Measurements from ENCODE around the gene TBCD.

TBCD gene

GRCh38 chr17:82751571-82752370 lies at the start of gene TBCD:
TBCD (plus strand) TSS chr17:82752065; CDS start chr17:82752194, 129 bp downstream.
- peak; percentile 73 for DNase-seq (ENCODE audit: low read depth, low spot score)

GRCh38 chr17:82702231-82702927 lies 49.5 kb upstream of the TBCD start:
- no peak for DNase-seq (ENCODE audit: low read depth, low spot score)

DNA sequence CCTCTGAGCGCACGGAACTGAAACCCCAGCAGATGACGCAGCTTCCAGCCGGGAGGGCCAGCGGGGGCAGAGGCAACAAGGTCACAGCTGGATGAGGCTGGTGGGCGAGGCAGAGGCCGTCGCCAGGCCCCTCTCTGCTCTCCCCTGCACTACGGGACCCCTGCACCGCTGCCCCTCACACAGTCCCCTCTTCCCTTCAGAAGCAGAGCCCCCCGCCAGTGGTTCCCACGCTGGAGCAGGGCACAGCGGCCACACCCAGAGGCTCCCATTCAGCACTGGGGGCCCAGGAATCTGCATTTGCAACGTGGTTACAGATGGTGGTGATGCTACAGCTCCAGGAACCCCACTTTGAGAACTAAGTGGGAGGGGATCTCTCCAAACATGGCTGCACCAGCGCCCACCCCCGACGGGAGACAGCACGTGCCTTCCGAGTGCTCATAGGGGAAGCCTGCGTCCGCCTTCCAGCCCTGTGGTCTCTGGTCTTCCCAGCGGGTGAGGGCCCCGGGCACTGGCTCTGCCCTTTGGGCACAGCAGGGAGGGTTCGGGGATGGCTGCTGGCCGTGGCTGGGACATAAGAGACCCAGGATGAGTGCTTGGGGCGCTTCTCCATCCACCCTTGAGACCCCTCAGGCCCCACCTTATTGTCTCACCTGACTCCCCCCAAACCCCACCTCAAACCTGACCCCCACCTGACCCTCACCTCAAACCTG lies 48.7 kb upstream of the TBCD start:
- DNase-seq (ENCODE audit: low read depth, low spot score): no peak

DNA sequence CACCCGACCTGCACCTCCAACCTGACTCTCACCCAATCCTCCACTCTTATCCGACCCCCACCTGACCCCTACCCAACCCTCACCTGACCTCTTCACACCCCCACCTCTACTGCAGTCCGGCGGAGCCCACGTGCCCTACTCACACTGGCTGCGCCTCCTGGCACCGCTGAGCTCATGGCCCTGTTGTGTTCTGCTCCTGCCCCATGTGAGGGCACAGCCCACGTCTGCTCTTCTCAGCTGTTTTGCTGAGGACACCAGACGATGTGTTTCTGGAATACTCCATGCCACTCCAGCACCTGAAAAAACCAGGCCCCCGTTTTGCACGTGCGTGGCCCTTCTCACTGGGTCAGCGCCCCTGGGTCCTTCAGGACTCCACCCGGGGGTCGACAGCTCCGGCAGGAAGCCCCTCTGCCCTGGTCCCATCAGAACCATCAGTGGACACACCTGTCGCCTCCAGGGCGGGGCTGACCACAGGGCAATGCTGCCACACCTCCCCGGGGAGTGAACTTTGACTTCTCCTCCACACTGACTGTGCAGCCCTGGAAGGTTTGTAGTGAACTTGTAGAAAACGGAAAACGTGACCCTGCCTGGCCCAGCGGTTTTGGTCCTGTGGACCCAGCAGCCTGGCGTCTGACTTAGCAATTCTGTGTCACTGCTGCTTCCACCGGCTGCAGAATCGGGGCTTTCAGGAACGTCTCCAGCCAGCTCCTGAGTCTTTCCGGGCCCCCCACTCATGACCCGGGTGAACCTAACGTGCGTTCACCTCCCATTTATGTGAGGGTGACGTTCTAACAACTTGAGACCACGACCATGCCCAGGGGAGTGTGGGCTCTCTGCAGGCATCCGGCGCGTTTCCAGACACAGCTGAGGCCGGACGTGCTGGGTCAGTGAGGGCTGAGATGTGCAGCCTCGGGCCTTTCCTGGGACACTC lies 47.7 kb upstream of the TBCD start:
- DNase-seq (ENCODE audit: low read depth, low spot score): no peak

- no peak for DNase-seq (ENCODE audit: low read depth, low spot score)
These were observed 47.0 kb upstream of the TBCD start for GRCh38 chr17:82704886-82705285.

- DNase-seq (ENCODE audit: low read depth, low spot score): no peak
These were observed 46.1 kb upstream of the TBCD start for GRCh38 chr17:82705756-82706155.

GRCh38 chr17:82709024-82709675 lies 42.7 kb upstream of the TBCD start:
- DNase-seq (ENCODE audit: low read depth, low spot score): no peak

- DNase-seq (ENCODE audit: low read depth, low spot score): no peak
These were observed 42.0 kb upstream of the TBCD start for GRCh38 chr17:82709676-82710498.

- no peak for DNase-seq (ENCODE audit: low read depth, low spot score)
These were observed 41.2 kb upstream of the TBCD start for GRCh38 chr17:82710499-82711232.

GRCh38 chr17:82713071-82713723 lies 38.7 kb upstream of the TBCD start:
- no peak for DNase-seq (ENCODE audit: low read depth, low spot score)

DNA sequence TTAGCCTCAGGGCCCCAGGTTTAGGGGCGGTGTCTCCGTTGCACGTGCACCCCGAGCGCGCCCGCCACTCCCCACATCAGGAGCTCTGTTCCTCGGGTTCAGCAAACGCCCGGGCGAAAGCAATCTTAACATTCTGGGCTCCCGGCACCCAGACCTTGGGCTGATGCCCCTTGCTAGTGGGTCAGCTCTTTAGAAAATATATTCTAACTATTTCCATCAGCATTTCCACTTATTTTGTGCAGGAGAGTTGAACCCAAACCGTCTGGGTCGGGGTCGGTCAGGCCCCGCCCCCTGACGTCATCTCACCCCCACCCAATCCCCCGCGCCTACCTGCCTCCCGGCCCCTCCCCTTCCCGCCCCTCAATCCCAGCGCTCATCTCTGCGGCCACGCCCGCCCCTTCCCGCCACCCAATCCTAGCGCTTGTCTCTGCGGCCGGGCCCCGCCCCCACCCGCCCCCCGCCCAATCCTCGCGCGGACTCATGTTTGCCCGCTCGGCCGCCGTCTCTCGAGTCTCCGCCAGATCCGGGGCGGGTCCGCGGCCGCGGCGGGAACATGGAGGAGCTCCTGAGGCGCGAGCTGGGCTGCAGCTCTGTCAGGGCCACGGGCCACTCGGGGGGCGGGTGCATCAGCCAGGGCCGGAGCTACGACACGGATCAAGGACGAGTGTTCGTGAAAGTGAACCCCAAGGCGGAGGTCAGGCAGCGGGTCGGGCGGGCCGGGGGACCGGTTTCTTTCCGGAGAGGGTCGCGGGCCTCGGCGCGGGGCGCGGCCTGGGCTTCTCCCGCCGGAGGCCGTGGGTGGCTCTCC lies 35.5 kb upstream of the TBCD start, which contains the start of gene FN3KRP:
Gene FN3KRP, plus strand, starts transcription at position 504 of the 808 bp plus-strand sequence. Its CDS starts 50 bp downstream, at position 554.
- DNase-seq (ENCODE audit: low read depth, low spot score): peak; percentile 73

GRCh38 chr17:82718986-82719685 lies 32.7 kb upstream of the TBCD start:
- no peak for DNase-seq (ENCODE audit: low read depth, low spot score)

DNA sequence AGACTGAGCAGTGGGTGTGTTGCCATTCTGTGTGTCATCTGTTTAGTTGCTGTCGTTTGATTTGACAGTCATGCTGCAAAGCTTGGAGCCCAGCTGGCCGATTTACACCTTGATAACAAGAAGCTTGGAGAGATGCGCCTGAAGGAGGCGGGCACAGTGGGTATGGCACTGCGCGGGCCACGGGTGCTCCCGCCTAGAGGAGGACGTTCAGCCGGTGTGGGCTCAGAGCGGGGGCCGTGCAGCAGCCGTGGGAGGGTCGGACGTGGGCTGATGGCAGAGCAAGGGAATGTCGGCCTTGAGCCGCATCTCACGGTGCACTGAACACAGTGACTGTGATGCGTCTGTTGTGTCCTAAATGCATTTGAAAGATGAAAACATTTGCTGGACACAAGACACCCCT lies 31.7 kb upstream of the TBCD start:
- no peak for DNase-seq (ENCODE audit: low read depth, low spot score)

GRCh38 chr17:82722341-82723013 lies 29.4 kb upstream of the TBCD start:
- DNase-seq (ENCODE audit: low read depth, low spot score): no peak

DNA sequence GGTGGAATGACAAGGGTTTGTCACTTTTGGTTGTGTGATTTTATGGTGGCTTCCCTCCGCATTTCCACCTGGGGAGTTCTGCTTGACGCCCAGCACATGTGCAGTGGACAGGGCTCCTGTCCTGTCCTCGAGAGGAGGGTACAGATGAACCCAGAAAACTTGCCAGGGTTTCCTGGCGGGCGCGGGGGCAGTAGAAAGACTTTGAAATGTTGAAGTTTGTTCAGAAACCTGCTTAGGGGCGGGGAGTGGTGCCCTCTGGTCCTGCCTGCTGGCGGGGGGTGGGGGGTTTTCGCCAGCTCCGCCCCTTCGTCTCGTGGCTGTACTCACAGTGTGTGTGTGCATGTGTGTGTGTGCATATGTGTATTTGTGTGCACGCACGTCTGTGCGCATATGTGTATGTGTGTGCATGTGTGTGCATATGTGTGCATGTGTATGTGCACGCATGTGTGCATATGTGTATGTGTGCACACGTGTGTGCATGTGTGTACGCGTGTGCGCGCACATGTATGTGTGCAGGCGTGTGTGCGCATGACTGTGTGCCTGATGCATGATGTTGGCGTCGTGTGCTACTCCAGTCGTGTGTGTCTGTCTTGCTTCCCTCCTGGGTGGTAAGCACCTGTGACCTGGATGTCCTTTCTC lies 28.6 kb upstream of the TBCD start:
- DNase-seq (ENCODE audit: low read depth, low spot score): no peak

DNA sequence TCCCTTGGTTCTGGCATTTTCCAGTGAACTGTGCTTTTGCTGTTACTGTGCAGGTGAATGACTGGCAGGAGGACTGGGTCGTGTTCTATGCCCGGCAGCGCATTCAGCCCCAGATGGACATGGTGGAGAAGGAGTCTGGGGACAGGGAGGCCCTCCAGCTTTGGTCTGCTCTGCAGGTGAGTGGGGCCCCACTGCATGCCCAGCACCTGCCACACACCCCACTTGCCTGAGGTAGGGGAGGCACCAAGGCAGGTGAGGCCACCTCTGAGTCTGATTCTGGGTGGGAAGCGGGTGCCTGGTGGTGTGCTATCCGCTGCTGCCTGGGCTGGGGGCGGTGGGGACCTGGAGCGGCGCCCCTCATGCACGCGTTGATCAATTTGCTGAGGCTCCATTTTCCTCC lies 25.4 kb upstream of the TBCD start:
- no peak for DNase-seq (ENCODE audit: low read depth, low spot score)

Data from brain pericyte (primary cell).